HEK293T (cell line): ENCODE results near the gene A2ML1.
"Not testable (repeated sequence)": the region's sequence is repeated elsewhere in the genome, so short reads cannot be mapped to it uniquely, and the experiment has no call there.

ENCODE experiments used
- ARNT ChIP-seq: fragments of 450-650 bp; IDR thresholded peaks from 2 replicates; pipeline ENCODE4 v1.6.1; 2017; ENCODE audit warnings: mild to moderate bottlenecking
- TARDBP ChIP-seq: fragments of 450-650 bp; IDR thresholded peaks from 2 replicates; pipeline ENCODE4 v1.6.1; 2016

GRCh38 chr12:8793226-8793625 is 29.2 kb upstream of the A2ML1 start:
- TF ChIP-seq TARDBP, ARNT: not testable (repeated sequence)
